Neural progenitor cell (in vitro differentiated cells): Measurements from ENCODE around the gene IL17C. TPM values are rescaled to one million over a fixed set of nuclear protein-coding genes. Genes with fewer than 3 reads are reported as not detected.

ENCODE experiments used
- DNase-seq: peaks from one replicate; pipeline ENCODE4 v3.0.0-alpha.2; 2016; ENCODE audit warnings: low spot score
- H2AFZ ChIP-seq: fragments of 200-600 bp; sonication (generic); replicated peaks from 2 replicates; pipeline ENCODE4 v1.6.1; 2016; ENCODE audit warnings: antibody characterized with exemption
- H3F3A ChIP-seq: fragments of 200-600 bp; sonication (generic); 2 replicates; pipeline ENCODE4 v1.6.1; 2016; ENCODE audit warnings: antibody characterized with exemption, low read depth
- H3K27ac ChIP-seq: fragments of 200-600 bp; sonication (generic); 2 replicates; pipeline ENCODE4 v1.5.1; 2016; ENCODE audit warnings: mild to moderate bottlenecking
- H3K27me3 ChIP-seq: fragments of 200-600 bp; sonication (generic); 2 replicates; pipeline ENCODE4 v1.6.1; 2016; ENCODE audit warnings: mild to moderate bottlenecking, moderate library complexity
- H3K36me3 ChIP-seq: fragments of 200-600 bp; sonication (generic); 2 replicates; pipeline ENCODE4 v1.5.1; 2016
- H3K4me1 ChIP-seq: fragments of 200-600 bp; sonication (generic); 2 replicates; pipeline ENCODE4 v1.6.1; 2016; ENCODE audit warnings: mixed run types
- H3K4me2 ChIP-seq: fragments of 200-600 bp; sonication (generic); 2 replicates; pipeline ENCODE4 v1.6.1; 2016
- H3K4me3 ChIP-seq: fragments of 200-600 bp; sonication (generic); 2 replicates; pipeline ENCODE4 v1.5.1; 2016
- H3K79me2 ChIP-seq: fragments of 200-600 bp; sonication (generic); 2 replicates; pipeline ENCODE4 v1.6.1; 2016; ENCODE audit warnings: low read depth
- H3K9ac ChIP-seq: fragments of 200-600 bp; sonication (generic); 2 replicates; pipeline ENCODE4 v1.6.1; 2016
- H3K9me3 ChIP-seq: fragments of 200-600 bp; sonication (generic); 2 replicates; pipeline ENCODE4 v1.5.1; 2016; ENCODE audit warnings: low read depth
- H4K20me1 ChIP-seq: fragments of 200-600 bp; sonication (generic); 2 replicates; pipeline ENCODE4 v1.6.1; 2016; ENCODE audit warnings: low read depth
- H3K27ac Mint-ChIP-seq: 3 replicates; pipeline ENCODE4 v1.8.0; 2021; ENCODE audit warnings: mixed read lengths
- H3K27me3 Mint-ChIP-seq: 2 replicates; pipeline ENCODE4 v1.8.0; 2022; ENCODE audit warnings: low read depth, mild to moderate bottlenecking, inconsistent platforms, moderate library complexity, mixed read lengths; ENCODE audit not compliant: insufficient read depth
- H3K36me3 Mint-ChIP-seq: 3 replicates; pipeline ENCODE4 v1.8.0; 2021; ENCODE audit warnings: mixed read lengths
- H3K4me1 Mint-ChIP-seq: 3 replicates; pipeline ENCODE4 v1.8.0; 2021; ENCODE audit warnings: mixed read lengths
- H3K4me3 Mint-ChIP-seq: 3 replicates; pipeline ENCODE4 v1.8.0; 2021; ENCODE audit warnings: mild to moderate bottlenecking, moderate library complexity, mixed read lengths
- H3K9me3 Mint-ChIP-seq: 3 replicates; pipeline ENCODE4 v1.8.0; 2020; ENCODE audit warnings: mixed read lengths
- CTCF ChIP-seq: fragments of 200-600 bp; sonication (generic); IDR thresholded peaks from 2 replicates; pipeline ENCODE4 v1.5.1; 2017; ENCODE audit warnings: antibody characterized with exemption, mild to moderate bottlenecking
- EZH2 ChIP-seq: fragments of 200-600 bp; sonication (generic); IDR thresholded peaks from 2 replicates; pipeline ENCODE4 v1.6.1; 2017; ENCODE audit warnings: antibody characterized with exemption, mild to moderate bottlenecking, moderate library complexity
- EZH2phosphoT487 ChIP-seq: fragments of 200-600 bp; sonication (generic); IDR thresholded peaks from 2 replicates; pipeline ENCODE4 v1.6.1; 2017; ENCODE audit warnings: antibody characterized with exemption
- total RNA-seq: library from RNA; depleted of rRNA; stranded (reverse); fragments of >200 nt; gene quantifications from 2 replicates; pipeline ENCODE4 v1.2.3, GENCODE V29; 2015; ENCODE audit warnings: low replicate concordance

Gene IL17C
- total RNA-seq, 1 donor from 2014 or later: not detected

- Mint-ChIP-seq H3K27me3 (peaks cover 10% of the 10 kb centered on the region), H3K4me1 (peaks cover 11% of the 10 kb centered on the region), H3K27ac (no peak overlapping the region), H3K4me3 (no peak overlapping the region), H3K9me3 (no peaks in the 10 kb centered on the region), H3K36me3 (peaks cover 2% of the 10 kb centered on the region)
- Histone ChIP-seq H3K4me2 (no peak overlapping the region), H3K36me3 (no peaks in the 10 kb centered on the region), H3K27me3 (no peaks in the 10 kb centered on the region), H3K9ac (no peak overlapping the region), H3K79me2 (peaks cover 16% of the 10 kb centered on the region), H3K27ac (no peak overlapping the region), H3K9me3 (no peaks in the 10 kb centered on the region), H3F3A (peaks cover 6% of the 10 kb centered on the region), H3K4me1 (peaks cover 10% of the 10 kb centered on the region), H3K4me3 (no peak overlapping the region), H2AFZ (no peak overlapping the region), H4K20me1 (peaks cover 27% of the 10 kb centered on the region)
- TF ChIP-seq CTCF (no peak), EZH2phosphoT487 (no peak), EZH2 (no peak)
- no peak for DNase-seq
Measured at GRCh38 chr16:88654363-88655052, 16.1 kb downstream of the IL17C start.

DNA sequence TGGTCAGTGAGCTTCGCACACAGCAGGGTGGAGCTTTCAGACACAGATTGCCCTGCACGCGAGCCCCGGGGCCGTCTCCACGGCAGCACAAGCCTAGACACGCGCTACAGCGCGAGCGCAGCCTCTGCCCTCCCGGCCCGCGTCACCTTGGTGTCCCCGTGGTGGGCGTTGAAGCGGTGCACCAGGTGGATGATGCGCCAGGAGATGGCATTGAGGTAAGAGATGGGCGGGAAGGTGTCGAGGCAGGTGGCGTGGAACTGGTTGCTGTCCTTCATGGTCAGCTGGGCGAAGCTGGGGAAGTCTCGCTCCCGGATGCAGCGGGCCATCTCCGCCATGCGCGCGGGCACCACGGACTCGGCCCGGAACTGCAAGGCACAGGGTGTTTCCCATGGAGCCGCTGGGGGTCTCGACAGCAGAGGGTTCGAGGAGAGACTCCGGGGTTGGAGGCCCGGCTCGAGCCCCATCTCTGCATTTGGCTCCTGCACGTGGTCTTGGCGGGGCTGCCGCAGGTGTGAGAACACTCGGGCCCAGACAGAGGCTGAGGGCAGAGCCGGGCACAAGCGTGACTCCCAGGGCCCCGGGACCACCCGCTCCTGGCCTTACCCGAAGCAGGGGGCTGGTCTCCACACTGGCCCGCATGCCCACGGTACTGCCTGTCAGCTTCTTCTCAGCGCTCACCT is 16.8 kb downstream of the IL17C start:
- Mint-ChIP-seq H3K27me3 (peaks cover 8% of the 10 kb centered on the region), H3K9me3 (no peaks in the 10 kb centered on the region), H3K36me3 (peaks cover 2% of the 10 kb centered on the region), H3K4me3 (peak overlapping the region; percentile 48), H3K27ac (no peak overlapping the region), H3K4me1 (peaks cover 11% of the 10 kb centered on the region)
- H3F3A ChIP-seq: peaks cover 10% of the 10 kb centered on the region
- no peaks in the 10 kb centered on the region for H3K36me3 ChIP-seq
- no peaks in the 10 kb centered on the region for H3K27me3 ChIP-seq
- no peak overlapping the region for H3K4me3 ChIP-seq
- peaks cover 5% of the 10 kb centered on the region for H3K4me1 ChIP-seq
- DNase-seq: no peak
- peaks cover 32% of the 10 kb centered on the region for H4K20me1 ChIP-seq
- peaks cover 18% of the 10 kb centered on the region for H3K79me2 ChIP-seq
- H2AFZ ChIP-seq: no peak overlapping the region
- no peaks in the 10 kb centered on the region for H3K9me3 ChIP-seq
- H3K27ac ChIP-seq: no peak overlapping the region
- H3K4me2 ChIP-seq: no peak overlapping the region
- TF ChIP-seq CTCF (no peak), EZH2phosphoT487 (no peak), EZH2 (no peak)
- no peak overlapping the region for H3K9ac ChIP-seq

DNA sequence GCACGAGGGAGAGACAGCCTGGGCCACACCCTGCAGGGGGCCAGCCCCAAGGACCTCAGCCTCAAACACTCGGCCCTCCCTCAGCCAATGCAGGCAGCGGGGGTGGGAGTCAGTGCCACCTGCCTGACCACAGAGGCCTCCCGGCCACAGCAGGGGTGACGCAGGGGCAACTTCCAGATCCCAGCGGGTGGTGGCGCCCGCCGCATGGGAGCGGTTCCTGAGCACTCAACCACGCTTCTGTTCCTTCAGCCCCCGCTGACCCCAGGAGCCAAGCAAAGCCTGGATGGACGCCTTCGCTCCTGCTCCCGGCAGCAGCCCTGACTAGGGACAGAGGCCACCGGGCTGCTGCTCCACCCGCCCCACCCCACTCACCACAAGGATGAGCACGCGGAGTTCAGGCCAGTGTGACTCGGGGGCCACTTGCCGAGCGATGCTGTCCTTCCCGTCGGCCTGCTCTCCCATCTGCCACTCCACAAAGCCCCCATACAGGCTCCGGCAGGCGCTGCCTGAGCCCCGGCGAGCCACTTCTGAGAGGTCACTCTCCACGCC is 17.4 kb downstream of the IL17C start:
- H3K9me3 ChIP-seq: no peaks in the 10 kb centered on the region
- Mint-ChIP-seq H3K9me3 (no peaks in the 10 kb centered on the region), H3K4me3 (no peak overlapping the region), H3K27ac (no peak overlapping the region), H3K27me3 (peaks cover 7% of the 10 kb centered on the region), H3K36me3 (peaks cover 2% of the 10 kb centered on the region), H3K4me1 (peaks cover 10% of the 10 kb centered on the region)
- H2AFZ ChIP-seq: no peak overlapping the region
- H3K27me3 ChIP-seq: no peaks in the 10 kb centered on the region
- peaks cover 10% of the 10 kb centered on the region for H3F3A ChIP-seq
- H3K4me1 ChIP-seq: peaks cover 5% of the 10 kb centered on the region
- DNase-seq: no peak
- TF ChIP-seq CTCF (no peak), EZH2phosphoT487 (no peak), EZH2 (no peak)
- no peak overlapping the region for H3K4me2 ChIP-seq
- no peak overlapping the region for H3K9ac ChIP-seq
- H3K79me2 ChIP-seq: peaks cover 21% of the 10 kb centered on the region
- peaks cover 35% of the 10 kb centered on the region for H4K20me1 ChIP-seq
- H3K27ac ChIP-seq: no peak overlapping the region
- H3K4me3 ChIP-seq: no peak overlapping the region
- H3K36me3 ChIP-seq: no peaks in the 10 kb centered on the region
